B cell (primary cell): ENCODE data around the gene ABLIM1. TPM values are rescaled to one million over a fixed set of nuclear protein-coding genes. Genes with fewer than 3 reads are reported as not detected.

Experiments used
- ATAC-seq: fragments of 200-7000 bp; cut with Tn5 transposase; one replicate; pipeline ENCODE4 v1.10.0; 2021; ENCODE audit warnings: low read depth, mild to moderate bottlenecking, moderate number of reproducible peaks, moderate library complexity
- CTCF ChIA-PET: fragments of 350-600 bp; sonication (Branson Sonifier 250); formaldehyde crosslinking; loops from one replicate; lab custom pipeline; 2021; ENCODE audit warnings: antibody characterized with exemption, inconsistent platforms; lab: Charles Lee
- POLR2A ChIA-PET: fragments of 350-600 bp; sonication (Branson Sonifier 250); formaldehyde crosslinking; loops from one replicate; lab custom pipeline; 2021; ENCODE audit warnings: antibody characterized with exemption; lab: Charles Lee
- DNase-seq: peaks from one replicate; pipeline ENCODE4 v3.0.0; 2013
- H2AFZ ChIP-seq: 2 replicates; pipeline ENCODE4 v1.6.1; 2012; ENCODE audit warnings: mild to moderate bottlenecking, low read depth, low read length; ENCODE audit not compliant: insufficient read depth, poor library complexity, severe bottlenecking
- H3K27ac ChIP-seq, 2 donors: 1 replicate in 1 of 2; 2 replicates in 1 of 2; pipeline ENCODE4 v1.5.1; 2012 to 2013; ENCODE audit warnings: low read length in 2 of 2, mild to moderate bottlenecking in 2 of 2, moderate library complexity in 1 of 2
- H3K27me3 ChIP-seq, 4 experiments: fragments of 200-600 bp in 1 of 4; sonication (generic) in 1 of 4; replicated peaks in 1 of 4; 1 replicate in 2 of 4; 2 replicates in 2 of 4; pipeline versions ENCODE4 v1.6.1 to v1.7.0; 2013 to 2016; ENCODE audit warnings: low read length in 3 of 4, mild to moderate bottlenecking in 2 of 4, mixed read lengths in 1 of 4, moderate library complexity in 1 of 4; ENCODE audit not compliant: insufficient read depth in 4 of 4, control insufficient read depth in 3 of 4; ENCODE audit errors: control extremely low read depth in 1 of 4
- H3K36me3 ChIP-seq, 2 experiments: replicated peaks in 1 of 2; 1 replicate in 1 of 2; 2 replicates in 1 of 2; pipeline versions ENCODE4 v1.6.1 to v1.7.1; 2013; ENCODE audit warnings: low read length in 1 of 2; ENCODE audit not compliant: insufficient read depth in 2 of 2, control insufficient read depth in 1 of 2; ENCODE audit errors: control extremely low read depth in 1 of 2, extremely low read depth in 1 of 2
- H3K4me1 ChIP-seq, 2 donors: fragments of 200-600 bp in 1 of 2; sonication (generic) in 1 of 2; 1 replicate in 1 of 2; 2 replicates in 1 of 2; pipeline versions ENCODE4 v1.5.1 to v1.6.1; 2013 to 2017; ENCODE audit warnings: low read length in 2 of 2; ENCODE audit not compliant: control insufficient read depth in 2 of 2, insufficient read depth in 2 of 2
- H3K4me2 ChIP-seq: replicated peaks from 2 replicates; pipeline ENCODE3; 2012; ENCODE audit warnings: mild to moderate bottlenecking, low read depth, low read length; ENCODE audit not compliant: poor library complexity, severe bottlenecking
- H3K4me3 ChIP-seq, 5 experiments: fragments of 200-600 bp in 1 of 5; sonication (generic) in 1 of 5; 1 replicate in 3 of 5; 2 replicates in 2 of 5; pipeline versions ENCODE4 v1.5.1 to v1.7.0; 2011 to 2016; ENCODE audit warnings: low read length in 4 of 5, mild to moderate bottlenecking in 4 of 5, low read depth in 2 of 5, control low read depth in 1 of 5, moderate library complexity in 1 of 5; ENCODE audit not compliant: insufficient read depth in 1 of 5; ENCODE audit errors: control extremely low read depth in 1 of 5, extremely low read depth in 1 of 5
- H3K79me2 ChIP-seq: fragments of 200-600 bp; sonication (generic); one replicate; pipeline ENCODE4 v1.6.0; 2016; ENCODE audit warnings: low read length; ENCODE audit not compliant: control insufficient read depth, insufficient read depth
- H3K9ac ChIP-seq: fragments of 200-600 bp; sonication (generic); 2 replicates; pipeline ENCODE4 v1.6.1; 2017; ENCODE audit warnings: mild to moderate bottlenecking, low read length, moderate library complexity
- H3K9me3 ChIP-seq, 3 donors: one replicate each; pipeline versions ENCODE4 v1.6.1 to v1.7.1; 2013; ENCODE audit warnings: low read length in 2 of 3; ENCODE audit not compliant: control insufficient read depth in 2 of 3, insufficient read depth in 1 of 3; ENCODE audit errors: control extremely low read depth in 1 of 3
- H4K20me1 ChIP-seq: 2 replicates; pipeline ENCODE4 v1.6.0; 2012; ENCODE audit warnings: mild to moderate bottlenecking, low read length; ENCODE audit not compliant: insufficient read depth, control insufficient read depth, poor library complexity, severe bottlenecking
- H3K27ac Mint-ChIP-seq: one replicate; pipeline ENCODE4 v1.8.0; 2021; ENCODE audit warnings: mixed read lengths
- H3K27me3 Mint-ChIP-seq: one replicate; pipeline ENCODE4 v1.8.0; 2021; ENCODE audit warnings: mixed read lengths
- H3K4me1 Mint-ChIP-seq: one replicate; pipeline ENCODE4 v1.8.0; 2021; ENCODE audit warnings: mixed read lengths
- H3K4me3 Mint-ChIP-seq: one replicate; pipeline ENCODE4 v1.8.0; 2021; ENCODE audit warnings: mixed read lengths
- H3K9me3 Mint-ChIP-seq: one replicate; pipeline ENCODE4 v1.8.0; 2022; ENCODE audit warnings: mixed read lengths; ENCODE audit not compliant: insufficient read depth
- EZH2 ChIP-seq: IDR thresholded peaks from 2 replicates; pipeline ENCODE4 v1.6.1; 2012; ENCODE audit warnings: borderline replicate concordance, low read depth, mild to moderate bottlenecking, moderate library complexity, low read length; ENCODE audit not compliant: insufficient read depth, poor library complexity, severe bottlenecking
- WGBS: methylation state at CpG from one replicate; pipeline ENCODE4 v1.1.5; 2013; ENCODE audit warnings: missing lambda C conversion rate; ENCODE audit not compliant: insufficient coverage; 5-methylcytosine and 5-hydroxymethylcytosine counted together
- intact Hi-C: fragments of 100-400 bp; cut with micrococcal nuclease; formaldehyde crosslinking; loops from one replicate; pipeline ENCODE4 v1.10.0; 2022
- polyA plus RNA-seq: library from polyadenylated mRNA; depleted of rRNA; stranded (reverse); fragments of >200 nt; gene quantifications from 2 replicates; pipeline ENCODE4 v1.2.3, GENCODE V29; 2012
- total RNA-seq, 2 donors: library from RNA; stranded (reverse); fragments of 120-200 nt in 1 of 2; gene quantifications; 1 replicate in 1 of 2; 2 replicates in 1 of 2; pipeline versions ENCODE4 v1.2.3 to v1.2.4, GENCODE V29; 2013 to 2022
- TF ChIP-seq, protein P1 (sequence below): fragments of 200-600 bp; IDR thresholded peaks from one replicate; pipeline ENCODE4 v1.8.0; 2022; ENCODE audit warnings: antibody characterized with exemption, mild to moderate bottlenecking

Gene ABLIM1
- total and polyA plus RNA-seq, 2 donors (not counting 1 experiment from before 2014, with no cell fraction given), result 55.6 to 148 TPM

DNA sequence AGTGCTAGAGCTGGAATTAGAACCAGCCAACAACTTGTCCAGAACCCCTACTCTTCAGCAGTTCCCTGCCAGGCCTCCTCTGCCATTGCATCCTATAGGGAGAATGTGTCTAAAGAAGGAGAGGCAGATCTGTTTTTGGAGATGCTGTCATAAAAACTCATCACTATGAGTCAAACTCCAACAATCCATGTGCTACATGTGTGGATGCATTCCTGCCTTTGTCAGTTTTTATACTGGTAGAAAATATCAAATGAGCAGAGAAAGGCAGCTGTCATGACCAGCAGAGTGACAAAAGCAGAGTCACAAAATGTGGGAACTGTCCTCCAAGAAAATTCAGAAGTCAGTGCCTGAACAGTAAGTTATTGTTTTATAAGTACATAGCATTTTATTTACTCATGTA lies 93.0 kb downstream of the ABLIM1 start:
- CTCF ChIA-PET, result no interaction called here
- DNase-seq (no peak), ATAC-seq (no peak)
- Mint-ChIP-seq H3K9me3 (no peaks in the 10 kb centered on the region), H3K27me3 (no peaks in the 10 kb centered on the region), H3K4me3 (no peak overlapping the region), H3K4me1 (no peaks in the 10 kb centered on the region), H3K27ac (no peak overlapping the region)
- TF ChIP-seq, protein P1, sequence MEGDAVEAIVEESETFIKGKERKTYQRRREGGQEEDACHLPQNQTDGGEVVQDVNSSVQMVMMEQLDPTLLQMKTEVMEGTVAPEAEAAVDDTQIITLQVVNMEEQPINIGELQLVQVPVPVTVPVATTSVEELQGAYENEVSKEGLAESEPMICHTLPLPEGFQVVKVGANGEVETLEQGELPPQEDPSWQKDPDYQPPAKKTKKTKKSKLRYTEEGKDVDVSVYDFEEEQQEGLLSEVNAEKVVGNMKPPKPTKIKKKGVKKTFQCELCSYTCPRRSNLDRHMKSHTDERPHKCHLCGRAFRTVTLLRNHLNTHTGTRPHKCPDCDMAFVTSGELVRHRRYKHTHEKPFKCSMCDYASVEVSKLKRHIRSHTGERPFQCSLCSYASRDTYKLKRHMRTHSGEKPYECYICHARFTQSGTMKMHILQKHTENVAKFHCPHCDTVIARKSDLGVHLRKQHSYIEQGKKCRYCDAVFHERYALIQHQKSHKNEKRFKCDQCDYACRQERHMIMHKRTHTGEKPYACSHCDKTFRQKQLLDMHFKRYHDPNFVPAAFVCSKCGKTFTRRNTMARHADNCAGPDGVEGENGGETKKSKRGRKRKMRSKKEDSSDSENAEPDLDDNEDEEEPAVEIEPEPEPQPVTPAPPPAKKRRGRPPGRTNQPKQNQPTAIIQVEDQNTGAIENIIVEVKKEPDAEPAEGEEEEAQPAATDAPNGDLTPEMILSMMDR, result no peak
- TF ChIP-seq EZH2, result no peak
- Histone ChIP-seq H3K4me3 (no peak overlapping the region), H3K27me3 (peaks cover 0 to 2% (median 0%) of the 10 kb centered on the region in 4 experiments), H2AFZ (no peak overlapping the region), H3K27ac (no peak overlapping the region), H3K9ac (no peak overlapping the region), H3K4me2 (no peak overlapping the region), H3K9me3 (no peaks in the 10 kb centered on the region), H3K4me1 (no peaks in the 10 kb centered on the region), H3K79me2 (no peaks in the 10 kb centered on the region), H4K20me1 (no peaks in the 10 kb centered on the region), H3K36me3 (no peaks in the 10 kb centered on the region)
- POLR2A ChIA-PET, result no interaction called here
- intact Hi-C loops, result no loop called here

GRCh38 chr10:114561008-114561523 lies 97.0 kb downstream of the ABLIM1 start:
- H3K9me3 Mint-ChIP-seq, result peaks cover 7% of the 10 kb centered on the region
- H2AFZ ChIP-seq, result no peak overlapping the region
- DNase-seq (no peak), ATAC-seq (no peak)
- no peaks in the 10 kb centered on the region for H3K79me2 ChIP-seq
- intact Hi-C loops, result no loop called here
- H3K27me3 Mint-ChIP-seq, result no peaks in the 10 kb centered on the region
- H3K9me3 ChIP-seq, result peaks cover 0 to 19% (median 14%) of the 10 kb centered on the region in 3 donors
- POLR2A ChIA-PET, result no interaction called here
- no peak overlapping the region for H3K4me3 Mint-ChIP-seq
- no peak overlapping the region for H3K4me2 ChIP-seq
- H3K9ac ChIP-seq, result no peak overlapping the region
- WGBS, result no CpG with 5 or more reads among the region's 7 CpGs
- H3K4me1 Mint-ChIP-seq, result peaks cover 2% of the 10 kb centered on the region
- H3K4me3 ChIP-seq, result no peak overlapping the region
- TF ChIP-seq, protein P1, result no peak
- TF ChIP-seq EZH2, result no peak
- H4K20me1 ChIP-seq, result no peaks in the 10 kb centered on the region
- no peak overlapping the region for H3K27ac Mint-ChIP-seq
- no peaks in the 10 kb centered on the region for H3K4me1 ChIP-seq
- CTCF ChIA-PET, result interaction anchor here (2.5 kb wide), 1 partner anchor 11 kb away, joined by 11 read pairs; no protein-coding TSS in a partner anchor
- no peaks in the 10 kb centered on the region for H3K36me3 ChIP-seq
- H3K27me3 ChIP-seq, result peaks cover 0 to 2% (median 0%) of the 10 kb centered on the region in 4 experiments
- no peak overlapping the region for H3K27ac ChIP-seq
